Natural killer cell (primary cell): ENCODE results near the gene HS3ST1. TPM values are rescaled to one million over a fixed set of nuclear protein-coding genes. Genes with fewer than 3 reads are reported as not detected.

Experiments
- ATAC-seq, 3 donors: fragments of 150-1000 bp in 2 of 3; fragments of 200-7000 bp in 1 of 3; cut with Tn5 transposase; 1 replicate in 1 of 3; 2 replicates in 2 of 3; pipeline ENCODE4 v1.10.0; 2021; ENCODE audit warnings: mild to moderate bottlenecking in 2 of 3, moderate library complexity in 2 of 3
- DNase-seq, 2 donors: peaks; one replicate each; pipeline versions ENCODE4 v3.0.0 to v3.0.0-alpha.2; 2013 to 2021; ENCODE audit warnings: mixed read lengths in 1 of 2
- H3K27ac ChIP-seq: one replicate; pipeline ENCODE4 v1.5.1; 2013; ENCODE audit warnings: mild to moderate bottlenecking, low read length
- H3K27me3 ChIP-seq: one replicate; pipeline ENCODE4 v1.6.1; 2013; ENCODE audit warnings: low read length; ENCODE audit not compliant: control insufficient read depth, insufficient read depth
- H3K36me3 ChIP-seq: one replicate; pipeline ENCODE4 v1.6.1; 2013; ENCODE audit warnings: low read length; ENCODE audit not compliant: control insufficient read depth, insufficient read depth
- H3K4me1 ChIP-seq: one replicate; pipeline ENCODE4 v1.6.1; 2013; ENCODE audit warnings: low read length; ENCODE audit not compliant: control insufficient read depth, insufficient read depth
- H3K4me3 ChIP-seq: one replicate; pipeline ENCODE4 v1.5.1; 2013; ENCODE audit warnings: low read length
- H3K9me3 ChIP-seq: one replicate; pipeline ENCODE4 v1.6.1; 2013; ENCODE audit warnings: low read length; ENCODE audit not compliant: control insufficient read depth, insufficient read depth
- H3K27ac Mint-ChIP-seq, 2 donors: one replicate each; pipeline ENCODE4 v1.8.0; 2022; ENCODE audit warnings: mild to moderate bottlenecking in 2 of 2, mixed read lengths in 2 of 2, moderate library complexity in 1 of 2
- H3K27me3 Mint-ChIP-seq, 2 donors: one replicate each; pipeline ENCODE4 v1.8.0; 2022; ENCODE audit warnings: low read depth in 2 of 2, mixed read lengths in 2 of 2
- H3K36me3 Mint-ChIP-seq: one replicate; pipeline ENCODE4 v1.8.0; 2022; ENCODE audit warnings: mixed read lengths
- H3K4me1 Mint-ChIP-seq, 2 donors: one replicate each; pipeline ENCODE4 v1.8.0; 2022; ENCODE audit warnings: mixed read lengths in 2 of 2
- H3K4me3 Mint-ChIP-seq: one replicate; pipeline ENCODE4 v1.8.0; 2022; ENCODE audit warnings: mild to moderate bottlenecking, moderate library complexity, mixed read lengths
- H3K9me3 Mint-ChIP-seq, 2 donors: one replicate each; pipeline ENCODE4 v1.8.0; 2022; ENCODE audit warnings: mixed read lengths in 2 of 2
- CTCF ChIP-seq: fragments of 200-600 bp; IDR thresholded peaks from one replicate; pipeline ENCODE4 v1.8.0; 2022; ENCODE audit warnings: antibody characterized with exemption
- WGBS: methylation state at CpG from one replicate; pipeline ENCODE4 v1.1.7; 2013; ENCODE audit warnings: missing lambda C conversion rate; ENCODE audit not compliant: insufficient coverage; 5-methylcytosine and 5-hydroxymethylcytosine counted together
- intact Hi-C: fragments of 100-400 bp; cut with micrococcal nuclease; formaldehyde crosslinking; loops from one replicate; pipeline ENCODE4 v1.14.2; 2022
- total RNA-seq, 4 donors: library from RNA; stranded (reverse); fragments of 120-200 nt in 1 of 4; gene quantifications; one replicate each; pipeline versions ENCODE4 v1.2.3 to v1.2.4, GENCODE V29; 2013 to 2022

Gene HS3ST1
- total RNA-seq, 3 donors from 2014 or later (not counting 1 experiment from before 2014, with no cell fraction given) = not detected

GRCh38 chr4:11426003-11426402, 2.7 kb downstream of the HS3ST1 start:
- Histone ChIP-seq H3K4me3 (no peak overlapping the region), H3K4me1 (peaks cover 24% of the 10 kb centered on the region), H3K36me3 (no peaks in the 10 kb centered on the region), H3K27ac (no peak overlapping the region), H3K9me3 (no peaks in the 10 kb centered on the region), H3K27me3 (peaks cover 20% of the 10 kb centered on the region)
- H3K27ac Mint-ChIP-seq = no peak overlapping the region
- H3K27me3 Mint-ChIP-seq = peaks cover 27 to 39% of the 10 kb centered on the region in 2 donors
- 78% methylated on average over 3 of the region's 3 CpGs for WGBS
- H3K4me3 Mint-ChIP-seq = no peak overlapping the region
- ATAC-seq (no peak), DNase-seq (no peak)
- intact Hi-C loops = loop anchor here (10.0 kb wide), 2 partner anchors 531 to 871 kb away; no protein-coding TSS in a partner anchor
- H3K4me1 Mint-ChIP-seq = peaks cover 11 to 24% of the 10 kb centered on the region in 2 donors
- H3K36me3 Mint-ChIP-seq = no peaks in the 10 kb centered on the region
- TF ChIP-seq CTCF = no peak
- H3K9me3 Mint-ChIP-seq = no peaks in the 10 kb centered on the region

- peaks cover 11 to 24% of the 10 kb centered on the region in 2 donors for H3K4me1 Mint-ChIP-seq
- H3K27ac ChIP-seq = no peak overlapping the region
- H3K4me3 ChIP-seq = no peak overlapping the region
- H3K36me3 ChIP-seq = no peaks in the 10 kb centered on the region
- no peak overlapping the region for H3K27ac Mint-ChIP-seq
- H3K36me3 Mint-ChIP-seq = no peaks in the 10 kb centered on the region
- WGBS = 83% methylated on average over 5 of the region's 5 CpGs
- H3K27me3 ChIP-seq = peaks cover 20% of the 10 kb centered on the region
- peaks cover 24% of the 10 kb centered on the region for H3K4me1 ChIP-seq
- intact Hi-C loops = loop anchor here (1.0 to 10.0 kb wide), 3 partner anchors 530 to 870 kb away; no protein-coding TSS in a partner anchor
- H3K27me3 Mint-ChIP-seq = peaks cover 27 to 39% of the 10 kb centered on the region in 2 donors
- no peaks in the 10 kb centered on the region for H3K9me3 Mint-ChIP-seq
- no peaks in the 10 kb centered on the region for H3K9me3 ChIP-seq
- ATAC-seq = no peak
- no peak for TF ChIP-seq CTCF
- no peak for DNase-seq
- no peak overlapping the region for H3K4me3 Mint-ChIP-seq
Measured at GRCh38 chr4:11424856-11425255, 3.8 kb downstream of the HS3ST1 start.

- Mint-ChIP-seq H3K4me3 (no peak overlapping the region), H3K4me1 (peaks cover 11 to 19% of the 10 kb centered on the region in 2 donors), H3K36me3 (no peaks in the 10 kb centered on the region), H3K9me3 (no peaks in the 10 kb centered on the region), H3K27me3 (peaks cover 23 to 39% of the 10 kb centered on the region in 2 donors), H3K27ac (no peak overlapping the region)
- Histone ChIP-seq H3K4me1 (peaks cover 17% of the 10 kb centered on the region), H3K36me3 (no peaks in the 10 kb centered on the region), H3K4me3 (no peak overlapping the region), H3K27me3 (peaks cover 15% of the 10 kb centered on the region), H3K9me3 (no peaks in the 10 kb centered on the region), H3K27ac (no peak overlapping the region)
- DNase-seq (peak in 1 of 2 donors; percentile 58), ATAC-seq (peak in 1 of 3 donors; percentile 53)
- peak; percentile 29 for TF ChIP-seq CTCF
- intact Hi-C loops = loop anchor here (1.0 to 10.0 kb wide), 3 partner anchors 529 to 869 kb away; no protein-coding TSS in a partner anchor
- 40% methylated on average over 2 of the region's 4 CpGs for WGBS
Measured at GRCh38 chr4:11424000-11424399, 4.7 kb downstream of the HS3ST1 start.

- Histone ChIP-seq H3K4me3 (no peak overlapping the region), H3K4me1 (peaks cover 13% of the 10 kb centered on the region), H3K27ac (no peak overlapping the region), H3K36me3 (no peaks in the 10 kb centered on the region), H3K9me3 (no peaks in the 10 kb centered on the region), H3K27me3 (peaks cover 13% of the 10 kb centered on the region)
- ATAC-seq = no peak
- no peak for TF ChIP-seq CTCF
- intact Hi-C loops = loop anchor here (10.0 kb wide), 2 partner anchors 529 to 869 kb away; no protein-coding TSS in a partner anchor
- 88% methylated on average over 6 of the region's 6 CpGs for WGBS
- Mint-ChIP-seq H3K4me1 (peaks cover 10 to 13% of the 10 kb centered on the region in 2 donors), H3K9me3 (no peaks in the 10 kb centered on the region), H3K4me3 (no peak overlapping the region), H3K27ac (no peak overlapping the region), H3K36me3 (no peaks in the 10 kb centered on the region), H3K27me3 (peaks cover 19 to 39% of the 10 kb centered on the region in 2 donors)
- DNase-seq = no peak
Measured at GRCh38 chr4:11423465-11423864, 5.2 kb downstream of the HS3ST1 start.
